ENCODE results near the gene IFITM1. TPM values are rescaled to one million over a fixed set of nuclear protein-coding genes. Genes with fewer than 3 reads are reported as not detected.
A peak's percentile ranks its signal among the peaks of the same experiment; 100 is the strongest.
"Not testable (repeated sequence)": the region's sequence is repeated elsewhere in the genome, so short reads cannot be mapped to it uniquely, and the experiment has no call there.

IFITM1 gene
- total RNA-seq, 1 donor: 64.4 TPM

GRCh38 chr11:342328-342727, 28.5 kb downstream of the IFITM1 start:
- no peaks in the 10 kb centered on the region for H3K4me1 ChIP-seq (ENCODE audit: insufficient read depth, low read length)
- H2AFZ ChIP-seq (ENCODE audit: low read length): peak overlapping the region; percentile 51
- H3K4me3 ChIP-seq (ENCODE audit: insufficient read depth, low read length): no peak overlapping the region
- no peak overlapping the region for H3K4me2 ChIP-seq (ENCODE audit: insufficient read depth, low read length)
- H3K36me3 ChIP-seq (ENCODE audit: insufficient read depth, low read length): no peaks in the 10 kb centered on the region
- H4K20me1 ChIP-seq (ENCODE audit: insufficient read depth, low read length): no peaks in the 10 kb centered on the region
- TF ChIP-seq CTCF (IDR thresholded peaks at IDR 0.05; ENCODE audit: extremely low read depth, low read depth, low read length): no peak
- H3K27me3 ChIP-seq (ENCODE audit: insufficient read depth, low read length): peaks cover 4% of the 10 kb centered on the region
- no peak for DNase-seq (ENCODE audit: insufficient read length, low spot score, missing footprints)
- no peak overlapping the region for H3K27ac ChIP-seq (ENCODE audit: low read depth, low read length)
- H3K9me3 ChIP-seq (ENCODE audit: low read depth, low read length): no peaks in the 10 kb centered on the region
- no peaks in the 10 kb centered on the region for H3K79me2 ChIP-seq (ENCODE audit: insufficient read depth, low read length)

GRCh38 chr11:344836-345578, 31.2 kb downstream of the IFITM1 start:
- no peaks in the 10 kb centered on the region for H3K79me2 ChIP-seq (ENCODE audit: insufficient read depth, low read length)
- H3K27me3 ChIP-seq (ENCODE audit: insufficient read depth, low read length): peaks cover 4% of the 10 kb centered on the region
- no peaks in the 10 kb centered on the region for H3K9me3 ChIP-seq (ENCODE audit: low read depth, low read length)
- H2AFZ ChIP-seq (ENCODE audit: low read length): no peak overlapping the region
- H4K20me1 ChIP-seq (ENCODE audit: insufficient read depth, low read length): no peaks in the 10 kb centered on the region
- H3K4me1 ChIP-seq (ENCODE audit: insufficient read depth, low read length): no peaks in the 10 kb centered on the region
- TF ChIP-seq CTCF (IDR thresholded peaks at IDR 0.05; ENCODE audit: extremely low read depth, low read depth, low read length): no peak
- no peaks in the 10 kb centered on the region for H3K36me3 ChIP-seq (ENCODE audit: insufficient read depth, low read length)
- no peak overlapping the region for H3K4me2 ChIP-seq (ENCODE audit: insufficient read depth, low read length)
- no peak overlapping the region for H3K27ac ChIP-seq (ENCODE audit: low read depth, low read length)
- no peak for DNase-seq (ENCODE audit: insufficient read length, low spot score, missing footprints)
- H3K4me3 ChIP-seq (ENCODE audit: insufficient read depth, low read length): no peak overlapping the region

GRCh38 chr11:346529-346928, 32.7 kb downstream of the IFITM1 start:
- H3K27ac ChIP-seq (ENCODE audit: low read depth, low read length): no peak overlapping the region
- H3K79me2 ChIP-seq (ENCODE audit: insufficient read depth, low read length): no peaks in the 10 kb centered on the region
- no peaks in the 10 kb centered on the region for H3K4me1 ChIP-seq (ENCODE audit: insufficient read depth, low read length)
- no peaks in the 10 kb centered on the region for H3K9me3 ChIP-seq (ENCODE audit: low read depth, low read length)
- no peak overlapping the region for H3K4me2 ChIP-seq (ENCODE audit: insufficient read depth, low read length)
- H3K4me3 ChIP-seq (ENCODE audit: insufficient read depth, low read length): no peak overlapping the region
- no peaks in the 10 kb centered on the region for H3K36me3 ChIP-seq (ENCODE audit: insufficient read depth, low read length)
- no peak for TF ChIP-seq CTCF (IDR thresholded peaks at IDR 0.05; ENCODE audit: extremely low read depth, low read depth, low read length)
- no peaks in the 10 kb centered on the region for H4K20me1 ChIP-seq (ENCODE audit: insufficient read depth, low read length)
- no peaks in the 10 kb centered on the region for H3K27me3 ChIP-seq (ENCODE audit: insufficient read depth, low read length)
- H2AFZ ChIP-seq (ENCODE audit: low read length): no peak overlapping the region
- peak; percentile 43 for DNase-seq (ENCODE audit: insufficient read length, low spot score, missing footprints)

- not testable (repeated sequence) for H3K9me3 ChIP-seq (ENCODE audit: low read depth, low read length); H3K27me3 ChIP-seq (ENCODE audit: insufficient read depth, low read length); H3K4me2 ChIP-seq (ENCODE audit: insufficient read depth, low read length); H2AFZ ChIP-seq (ENCODE audit: low read length); DNase-seq (ENCODE audit: insufficient read length, low spot score, missing footprints); H3K27ac ChIP-seq (ENCODE audit: low read depth, low read length); H3K4me3 ChIP-seq (ENCODE audit: insufficient read depth, low read length); H4K20me1 ChIP-seq (ENCODE audit: insufficient read depth, low read length); H3K79me2 ChIP-seq (ENCODE audit: insufficient read depth, low read length); H3K36me3 ChIP-seq (ENCODE audit: insufficient read depth, low read length)
- peaks cover 12% of the 10 kb centered on the region for H3K4me1 ChIP-seq (ENCODE audit: insufficient read depth, low read length)
Measured at GRCh38 chr11:349270-349954, 35.6 kb downstream of the IFITM1 start.

- not testable (repeated sequence) for H4K20me1 ChIP-seq (ENCODE audit: insufficient read depth, low read length); H3K4me3 ChIP-seq (ENCODE audit: insufficient read depth, low read length); H3K4me2 ChIP-seq (ENCODE audit: insufficient read depth, low read length); H3K79me2 ChIP-seq (ENCODE audit: insufficient read depth, low read length); H3K36me3 ChIP-seq (ENCODE audit: insufficient read depth, low read length); H3K27me3 ChIP-seq (ENCODE audit: insufficient read depth, low read length); H2AFZ ChIP-seq (ENCODE audit: low read length); H3K9me3 ChIP-seq (ENCODE audit: low read depth, low read length); DNase-seq (ENCODE audit: insufficient read length, low spot score, missing footprints); H3K27ac ChIP-seq (ENCODE audit: low read depth, low read length)
- peaks cover 17% of the 10 kb centered on the region for H3K4me1 ChIP-seq (ENCODE audit: insufficient read depth, low read length)
Measured at GRCh38 chr11:350033-350722, 36.3 kb downstream of the IFITM1 start.
